ENCODE measurements around the gene TIAM1. TPM values are rescaled to one million over a fixed set of nuclear protein-coding genes. Genes with fewer than 3 reads are reported as not detected.

The TIAM1 gene
- total and polyA plus RNA-seq, 4 donors: 3.5 to 58.0 (median 11.8) TPM

- 81 to 92% methylated on average over 5 of the region's 5 CpGs for WGBS, 2 donors
- no peak for TF ChIP-seq CTCF (IDR thresholded peaks at IDR 0.05; ENCODE audit: control extremely low read depth, extremely low read depth)
- DNase-seq: no peak
- H3K9ac ChIP-seq (ENCODE audit: insufficient read depth in 1 of 2, low read length in 2 of 2): no peak overlapping the region
- peaks cover 0 to 4% (median 0%) of the 10 kb centered on the region in 4 donors for H3K36me3 ChIP-seq (ENCODE audit: control insufficient read depth in 4 of 4, insufficient read depth in 4 of 4, low read length in 4 of 4)
- H3K27me3 ChIP-seq (ENCODE audit: control insufficient read depth in 3 of 3, insufficient read depth in 3 of 3, low read length in 2 of 3): no peaks in the 10 kb centered on the region
- no peak overlapping the region for H3K4me3 ChIP-seq
- H3K27ac ChIP-seq (ENCODE audit: low read depth in 1 of 2, low read length in 1 of 2): no peak overlapping the region
- no peaks in the 10 kb centered on the region for H3K4me1 ChIP-seq (ENCODE audit: control insufficient read depth in 5 of 5, insufficient read depth in 5 of 5, low read length in 5 of 5)
- no peaks in the 10 kb centered on the region for H3K9me3 ChIP-seq (ENCODE audit: control insufficient read depth in 4 of 4, insufficient read depth in 3 of 4, low read length in 3 of 4)
- ATAC-seq (ENCODE audit: insufficient read depth, low FRiP score): no peak
Observed at GRCh38 chr21:31386006-31386405, 41.9 kb upstream of the TIAM1 start.

- H3K9me3 ChIP-seq (ENCODE audit: control insufficient read depth in 4 of 4, insufficient read depth in 3 of 4, low read length in 3 of 4): no peaks in the 10 kb centered on the region
- no peak for DNase-seq
- no peak for ATAC-seq (ENCODE audit: insufficient read depth, low FRiP score)
- H3K27ac ChIP-seq (ENCODE audit: low read depth in 1 of 2, low read length in 1 of 2): no peak overlapping the region
- no peak for TF ChIP-seq CTCF (IDR thresholded peaks at IDR 0.05; ENCODE audit: control extremely low read depth, extremely low read depth)
- no peaks in the 10 kb centered on the region for H3K4me1 ChIP-seq (ENCODE audit: control insufficient read depth in 5 of 5, insufficient read depth in 5 of 5, low read length in 5 of 5)
- no peak overlapping the region for H3K9ac ChIP-seq (ENCODE audit: insufficient read depth in 1 of 2, low read length in 2 of 2)
- no peak overlapping the region for H3K4me3 ChIP-seq
- H3K27me3 ChIP-seq (ENCODE audit: control insufficient read depth in 3 of 3, insufficient read depth in 3 of 3, low read length in 2 of 3): no peaks in the 10 kb centered on the region
- peaks cover 0 to 4% (median 0%) of the 10 kb centered on the region in 4 donors for H3K36me3 ChIP-seq (ENCODE audit: control insufficient read depth in 4 of 4, insufficient read depth in 4 of 4, low read length in 4 of 4)
- 89 to 93% methylated on average over 8 of the region's 8 CpGs for WGBS, 2 donors
Observed at GRCh38 chr21:31383770-31384169, 39.7 kb upstream of the TIAM1 start.

- no peak for TF ChIP-seq CTCF (IDR thresholded peaks at IDR 0.05; ENCODE audit: control extremely low read depth, extremely low read depth)
- Histone ChIP-seq H3K4me3 (no peak overlapping the region), H3K9ac (ENCODE audit: insufficient read depth in 1 of 2, low read length in 2 of 2) (no peak overlapping the region), H3K36me3 (ENCODE audit: control insufficient read depth in 4 of 4, insufficient read depth in 4 of 4, low read length in 4 of 4) (no peaks in the 10 kb centered on the region), H3K27me3 (ENCODE audit: control insufficient read depth in 3 of 3, insufficient read depth in 3 of 3, low read length in 2 of 3) (no peaks in the 10 kb centered on the region), H3K9me3 (ENCODE audit: control insufficient read depth in 4 of 4, insufficient read depth in 3 of 4, low read length in 3 of 4) (no peaks in the 10 kb centered on the region), H3K27ac (ENCODE audit: low read depth in 1 of 2, low read length in 1 of 2) (no peak overlapping the region), H3K4me1 (ENCODE audit: control insufficient read depth in 5 of 5, insufficient read depth in 5 of 5, low read length in 5 of 5) (no peaks in the 10 kb centered on the region)
- WGBS, 2 donors: 40 to 71% methylated on average over 5 of the region's 5 CpGs
- no peak for DNase-seq
- ATAC-seq (ENCODE audit: insufficient read depth, low FRiP score): no peak
Observed at GRCh38 chr21:31382060-31382459, 38.0 kb upstream of the TIAM1 start.

GRCh38 chr21:31376301-31376700 lies 32.2 kb upstream of the TIAM1 start:
- no peak overlapping the region for H3K9ac ChIP-seq (ENCODE audit: insufficient read depth in 1 of 2, low read length in 2 of 2)
- H3K27ac ChIP-seq (ENCODE audit: low read depth in 1 of 2, low read length in 1 of 2): no peak overlapping the region
- ATAC-seq (ENCODE audit: insufficient read depth, low FRiP score) (no peak), DNase-seq (no peak)
- H3K4me1 ChIP-seq (ENCODE audit: control insufficient read depth in 5 of 5, insufficient read depth in 5 of 5, low read length in 5 of 5): peaks cover 0 to 12% (median 0%) of the 10 kb centered on the region in 5 donors
- H3K4me3 ChIP-seq: no peak overlapping the region
- peaks cover 0 to 2% (median 0%) of the 10 kb centered on the region in 4 donors for H3K9me3 ChIP-seq (ENCODE audit: control insufficient read depth in 4 of 4, insufficient read depth in 3 of 4, low read length in 3 of 4)
- 90 to 94% methylated on average over 8 of the region's 8 CpGs for WGBS, 2 donors
- TF ChIP-seq CTCF (IDR thresholded peaks at IDR 0.05; ENCODE audit: control extremely low read depth, extremely low read depth): no peak
- H3K36me3 ChIP-seq (ENCODE audit: control insufficient read depth in 4 of 4, insufficient read depth in 4 of 4, low read length in 4 of 4): no peaks in the 10 kb centered on the region
- H3K27me3 ChIP-seq (ENCODE audit: control insufficient read depth in 3 of 3, insufficient read depth in 3 of 3, low read length in 2 of 3): no peaks in the 10 kb centered on the region

Data from lung (tissue), 12 donors.